Endodermal cell (in vitro differentiated cells): ENCODE measurements around the gene COL9A3. TPM values are rescaled to one million over a fixed set of nuclear protein-coding genes. Genes with fewer than 3 reads are reported as not detected.

Source experiments
- DNase-seq: peaks from one replicate; pipeline ENCODE4 v3.0.0-alpha.2; 2017
- H3K27ac ChIP-seq: 2 replicates; pipeline ENCODE4 v1.5.1; 2013; ENCODE audit warnings: mild to moderate bottlenecking, low read depth, low read length, moderate library complexity
- H3K27me3 ChIP-seq: 2 replicates; pipeline ENCODE4 v1.6.1; 2013; ENCODE audit warnings: mild to moderate bottlenecking, low read length, moderate library complexity; ENCODE audit not compliant: insufficient read depth, control insufficient read depth, poor library complexity, severe bottlenecking
- H3K36me3 ChIP-seq: 2 replicates; pipeline ENCODE4 v1.7.0; 2013; ENCODE audit warnings: mild to moderate bottlenecking, low read length, moderate library complexity; ENCODE audit not compliant: control insufficient read depth, insufficient read depth
- H3K4me1 ChIP-seq: one replicate; pipeline ENCODE4 v1.7.0; 2013; ENCODE audit warnings: low read length; ENCODE audit not compliant: control insufficient read depth, insufficient read depth
- H3K4me3 ChIP-seq: 2 replicates; pipeline ENCODE4 v1.5.1; 2013; ENCODE audit warnings: mild to moderate bottlenecking, low read length, moderate library complexity
- H3K9ac ChIP-seq: 2 replicates; pipeline ENCODE4 v1.6.1; 2013; ENCODE audit warnings: mild to moderate bottlenecking, low read length, moderate library complexity; ENCODE audit not compliant: poor library complexity, severe bottlenecking; ENCODE audit errors: extremely low read depth
- H3K9me3 ChIP-seq: 2 replicates; pipeline ENCODE4 v1.6.1; 2013; ENCODE audit warnings: mild to moderate bottlenecking, low read length, moderate library complexity; ENCODE audit not compliant: control insufficient read depth
- H3K27ac Mint-ChIP-seq: 2 replicates; pipeline ENCODE4 v1.8.0; 2020; ENCODE audit warnings: mixed read lengths
- H3K27me3 Mint-ChIP-seq: 2 replicates; pipeline ENCODE4 v1.8.0; 2021; ENCODE audit warnings: mild to moderate bottlenecking, mixed read lengths; ENCODE audit not compliant: insufficient read depth
- H3K36me3 Mint-ChIP-seq: 2 replicates; pipeline ENCODE4 v1.8.0; 2020; ENCODE audit warnings: low read depth, mixed read lengths
- H3K4me1 Mint-ChIP-seq: 2 replicates; pipeline ENCODE4 v1.8.0; 2020; ENCODE audit warnings: mixed read lengths
- H3K4me3 Mint-ChIP-seq: 2 replicates; pipeline ENCODE4 v1.8.0; 2020; ENCODE audit warnings: mild to moderate bottlenecking, moderate library complexity, mixed read lengths
- H3K9me3 Mint-ChIP-seq: 2 replicates; pipeline ENCODE4 v1.8.0; 2020; ENCODE audit warnings: mild to moderate bottlenecking, mixed read lengths
- WGBS, 2 experiments: methylation state at CpG; one replicate each; pipeline versions ENCODE4 v1.1.5 to v1.1.7; 2013; ENCODE audit warnings: missing lambda C conversion rate in 2 of 2, mixed read lengths in 1 of 2; ENCODE audit not compliant: insufficient coverage in 1 of 2, insufficient read length in 1 of 2; 5-methylcytosine and 5-hydroxymethylcytosine counted together
- total RNA-seq, 2 donors: library from RNA; stranded (reverse); fragmentation: NEBNext Ultra II Directional in 1 of 2; extraction: Animal tissue kit (Norgen Biotek cat#: 25700) in 1 of 2; gene quantifications; 2 replicates in 1 of 2; 3 replicates in 1 of 2; pipeline ENCODE4 v1.2.1, GENCODE V29; 2021
- TF ChIP-seq, protein P1 (sequence below): fragments of 200-600 bp; sonication (generic); conservative IDR thresholded peaks from 2 replicates; pipeline ENCODE4 v1.5.0; 2021; ENCODE audit warnings: antibody characterized with exemption, mild to moderate bottlenecking

The COL9A3 gene
- total RNA-seq, 2 donors from 2014 or later = 48.9 to 133 TPM

DNA sequence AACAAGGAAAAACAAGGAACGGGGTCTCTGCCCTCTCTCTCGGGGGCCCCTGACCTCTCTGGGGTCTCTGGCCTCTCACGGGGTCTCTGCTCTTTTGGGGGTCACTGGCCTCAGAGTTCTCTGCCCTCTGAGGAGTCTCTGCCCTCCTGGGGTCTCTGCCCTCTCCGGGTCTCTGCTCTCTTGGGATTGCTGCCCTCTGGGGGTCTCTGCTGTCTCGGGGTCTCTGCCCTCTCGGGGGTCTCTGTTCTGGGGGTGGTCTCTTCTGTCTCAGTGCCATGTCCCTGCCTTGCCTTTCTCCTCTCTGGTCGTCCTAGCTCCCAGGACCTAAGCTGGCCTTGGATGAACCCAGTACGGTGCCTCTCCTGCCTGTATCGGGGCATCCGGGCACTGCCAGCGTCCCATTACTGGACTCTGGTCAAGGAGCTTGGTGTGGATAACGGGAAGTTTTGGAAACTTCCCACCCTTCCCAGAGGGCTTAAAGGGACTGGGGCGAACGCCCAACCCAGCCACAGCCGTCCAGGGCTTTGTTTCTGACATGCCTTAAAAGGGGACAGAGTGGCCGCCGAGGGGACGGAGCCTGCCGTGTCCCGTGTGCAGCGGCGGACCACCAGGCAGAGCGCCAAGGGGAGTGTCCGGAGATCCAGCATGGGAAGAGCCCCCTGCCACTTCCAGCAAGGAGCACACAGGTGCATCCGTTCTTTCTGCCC is 45.3 kb upstream of the COL9A3 start:
- Histone ChIP-seq H3K9ac (no peak overlapping the region), H3K36me3 (no peaks in the 10 kb centered on the region), H3K4me3 (no peak overlapping the region), H3K9me3 (no peaks in the 10 kb centered on the region), H3K27me3 (no peaks in the 10 kb centered on the region), H3K27ac (no peak overlapping the region), H3K4me1 (no peaks in the 10 kb centered on the region)
- TF ChIP-seq, protein P1, sequence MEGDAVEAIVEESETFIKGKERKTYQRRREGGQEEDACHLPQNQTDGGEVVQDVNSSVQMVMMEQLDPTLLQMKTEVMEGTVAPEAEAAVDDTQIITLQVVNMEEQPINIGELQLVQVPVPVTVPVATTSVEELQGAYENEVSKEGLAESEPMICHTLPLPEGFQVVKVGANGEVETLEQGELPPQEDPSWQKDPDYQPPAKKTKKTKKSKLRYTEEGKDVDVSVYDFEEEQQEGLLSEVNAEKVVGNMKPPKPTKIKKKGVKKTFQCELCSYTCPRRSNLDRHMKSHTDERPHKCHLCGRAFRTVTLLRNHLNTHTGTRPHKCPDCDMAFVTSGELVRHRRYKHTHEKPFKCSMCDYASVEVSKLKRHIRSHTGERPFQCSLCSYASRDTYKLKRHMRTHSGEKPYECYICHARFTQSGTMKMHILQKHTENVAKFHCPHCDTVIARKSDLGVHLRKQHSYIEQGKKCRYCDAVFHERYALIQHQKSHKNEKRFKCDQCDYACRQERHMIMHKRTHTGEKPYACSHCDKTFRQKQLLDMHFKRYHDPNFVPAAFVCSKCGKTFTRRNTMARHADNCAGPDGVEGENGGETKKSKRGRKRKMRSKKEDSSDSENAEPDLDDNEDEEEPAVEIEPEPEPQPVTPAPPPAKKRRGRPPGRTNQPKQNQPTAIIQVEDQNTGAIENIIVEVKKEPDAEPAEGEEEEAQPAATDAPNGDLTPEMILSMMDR = no peak
- Mint-ChIP-seq H3K4me3 (no peak overlapping the region), H3K4me1 (no peaks in the 10 kb centered on the region), H3K9me3 (no peaks in the 10 kb centered on the region), H3K36me3 (no peaks in the 10 kb centered on the region), H3K27ac (no peak overlapping the region), H3K27me3 (no peaks in the 10 kb centered on the region)
- WGBS, 2 experiments = 91 to 95% methylated on average over 13 to 25 of the region's 25 CpGs
- no peak for DNase-seq

DNA sequence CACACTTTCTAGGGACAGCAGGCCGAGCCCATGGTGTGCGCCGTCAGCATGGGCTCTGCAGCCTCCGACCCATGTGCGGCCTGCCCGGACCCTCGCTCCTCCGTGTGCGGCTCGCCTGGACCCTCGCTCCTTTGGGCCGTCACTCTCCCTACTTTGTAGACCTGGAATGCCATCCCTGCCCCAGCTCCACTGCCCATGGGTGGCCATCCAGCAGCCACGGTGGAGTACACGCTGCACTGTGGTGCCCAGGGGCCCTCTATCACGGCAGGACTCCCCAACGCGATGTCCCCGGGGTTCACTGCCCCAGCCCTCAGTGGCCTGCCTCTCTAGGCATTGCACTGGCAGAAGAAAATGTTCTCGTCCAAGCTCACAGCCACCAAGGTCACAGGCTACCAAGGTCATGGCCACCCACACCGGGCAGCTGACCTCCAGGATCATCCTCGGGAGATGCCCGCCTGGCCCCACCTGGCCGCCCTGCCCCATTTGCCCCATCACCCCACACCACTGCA is 44.7 kb upstream of the COL9A3 start:
- Histone ChIP-seq H3K4me1 (no peaks in the 10 kb centered on the region), H3K9ac (no peak overlapping the region), H3K27me3 (no peaks in the 10 kb centered on the region), H3K36me3 (no peaks in the 10 kb centered on the region), H3K27ac (peak overlapping the region; percentile 96), H3K4me3 (no peak overlapping the region), H3K9me3 (no peaks in the 10 kb centered on the region)
- WGBS, 2 experiments = 92 to 94% methylated on average over 19 to 23 of the region's 23 CpGs
- H3K27ac Mint-ChIP-seq = no peak overlapping the region
- H3K9me3 Mint-ChIP-seq = no peaks in the 10 kb centered on the region
- no peaks in the 10 kb centered on the region for H3K36me3 Mint-ChIP-seq
- no peak for DNase-seq
- H3K4me3 Mint-ChIP-seq = no peak overlapping the region
- TF ChIP-seq, protein P1 = no peak
- no peaks in the 10 kb centered on the region for H3K27me3 Mint-ChIP-seq
- no peaks in the 10 kb centered on the region for H3K4me1 Mint-ChIP-seq

DNA sequence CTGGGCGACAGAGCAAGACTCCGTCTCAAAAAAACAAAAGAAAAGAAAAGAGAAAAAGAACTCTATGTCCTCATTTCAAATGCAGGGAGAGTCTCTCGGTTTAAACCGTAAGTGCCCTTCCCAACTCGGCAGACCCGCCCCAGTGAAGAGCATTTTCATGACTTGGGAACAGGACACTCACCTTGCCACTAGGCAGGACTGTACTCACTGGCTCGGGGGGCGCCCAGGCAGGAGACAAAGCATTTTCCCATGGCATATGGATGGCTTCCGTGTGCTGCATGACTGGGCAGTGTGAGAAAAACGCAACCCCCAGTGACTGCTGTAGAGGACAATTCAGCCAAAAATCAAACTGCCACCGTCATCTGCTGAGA is 44.2 kb upstream of the COL9A3 start:
- H3K27ac Mint-ChIP-seq = no peak overlapping the region
- Histone ChIP-seq H3K4me1 (no peaks in the 10 kb centered on the region), H3K9me3 (no peaks in the 10 kb centered on the region), H3K36me3 (no peaks in the 10 kb centered on the region), H3K27ac (peak overlapping the region; percentile 96), H3K9ac (no peak overlapping the region), H3K27me3 (no peaks in the 10 kb centered on the region), H3K4me3 (no peak overlapping the region)
- no peaks in the 10 kb centered on the region for H3K4me1 Mint-ChIP-seq
- no peaks in the 10 kb centered on the region for H3K9me3 Mint-ChIP-seq
- H3K27me3 Mint-ChIP-seq = no peaks in the 10 kb centered on the region
- H3K36me3 Mint-ChIP-seq = no peaks in the 10 kb centered on the region
- 90% methylated on average over 9 to 11 of the region's 11 CpGs for WGBS, 2 experiments
- no peak for DNase-seq
- TF ChIP-seq, protein P1 = no peak
- H3K4me3 Mint-ChIP-seq = no peak overlapping the region
